ENCODE results near the gene KCNJ14.

Gene KCNJ14

GRCh38 chr19:48480183-48480557 lies 24.8 kb downstream of the KCNJ14 start:
- Histone ChIP-seq H3K4me3 (ENCODE audit: low read length, poor library complexity, severe bottlenecking) (no peak overlapping the region), H3K4me1 (ENCODE audit: insufficient read depth, low read length, poor library complexity, severe bottlenecking) (no peaks in the 10 kb centered on the region), H3F3A (ENCODE audit: low read depth) (no peaks in the 10 kb centered on the region; the same call in 1 of the 2 replicates), H4K20me1 (ENCODE audit: insufficient read depth, low read length, poor library complexity, severe bottlenecking) (no peaks in the 10 kb centered on the region), H3K9me3 (ENCODE audit: insufficient read depth, low read depth, low read length) (no peaks in the 10 kb centered on the region), H3K79me2 (ENCODE audit: insufficient read depth, low read length) (no peaks in the 10 kb centered on the region), H3K27me3 (ENCODE audit: insufficient read depth, low read length, poor library complexity, severe bottlenecking) (no peaks in the 10 kb centered on the region), H3K9me2 (replicated peaks; ENCODE audit: low read depth, low read length) (no peaks in the 10 kb centered on the region), H2AFZ (ENCODE audit: low read length) (no peak overlapping the region), H3K4me2 (ENCODE audit: low read depth, low read length, poor library complexity, severe bottlenecking) (no peak overlapping the region), H3K36me3 (ENCODE audit: insufficient read depth, low read length) (peaks cover 23% of the 10 kb centered on the region; the same call in 1 of the 2 replicates), H3K9ac (ENCODE audit: low read depth, low read length, poor library complexity, severe bottlenecking) (no peak overlapping the region)
- TF ChIP-seq, protein P1, sequence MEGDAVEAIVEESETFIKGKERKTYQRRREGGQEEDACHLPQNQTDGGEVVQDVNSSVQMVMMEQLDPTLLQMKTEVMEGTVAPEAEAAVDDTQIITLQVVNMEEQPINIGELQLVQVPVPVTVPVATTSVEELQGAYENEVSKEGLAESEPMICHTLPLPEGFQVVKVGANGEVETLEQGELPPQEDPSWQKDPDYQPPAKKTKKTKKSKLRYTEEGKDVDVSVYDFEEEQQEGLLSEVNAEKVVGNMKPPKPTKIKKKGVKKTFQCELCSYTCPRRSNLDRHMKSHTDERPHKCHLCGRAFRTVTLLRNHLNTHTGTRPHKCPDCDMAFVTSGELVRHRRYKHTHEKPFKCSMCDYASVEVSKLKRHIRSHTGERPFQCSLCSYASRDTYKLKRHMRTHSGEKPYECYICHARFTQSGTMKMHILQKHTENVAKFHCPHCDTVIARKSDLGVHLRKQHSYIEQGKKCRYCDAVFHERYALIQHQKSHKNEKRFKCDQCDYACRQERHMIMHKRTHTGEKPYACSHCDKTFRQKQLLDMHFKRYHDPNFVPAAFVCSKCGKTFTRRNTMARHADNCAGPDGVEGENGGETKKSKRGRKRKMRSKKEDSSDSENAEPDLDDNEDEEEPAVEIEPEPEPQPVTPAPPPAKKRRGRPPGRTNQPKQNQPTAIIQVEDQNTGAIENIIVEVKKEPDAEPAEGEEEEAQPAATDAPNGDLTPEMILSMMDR (conservative IDR thresholded peaks at IDR 0.05; ENCODE audit: low read length): no peak
- TF ChIP-seq EZH2phosphoT487 (IDR thresholded peaks at IDR 0.05; ENCODE audit: borderline replicate concordance): no peak

DNA sequence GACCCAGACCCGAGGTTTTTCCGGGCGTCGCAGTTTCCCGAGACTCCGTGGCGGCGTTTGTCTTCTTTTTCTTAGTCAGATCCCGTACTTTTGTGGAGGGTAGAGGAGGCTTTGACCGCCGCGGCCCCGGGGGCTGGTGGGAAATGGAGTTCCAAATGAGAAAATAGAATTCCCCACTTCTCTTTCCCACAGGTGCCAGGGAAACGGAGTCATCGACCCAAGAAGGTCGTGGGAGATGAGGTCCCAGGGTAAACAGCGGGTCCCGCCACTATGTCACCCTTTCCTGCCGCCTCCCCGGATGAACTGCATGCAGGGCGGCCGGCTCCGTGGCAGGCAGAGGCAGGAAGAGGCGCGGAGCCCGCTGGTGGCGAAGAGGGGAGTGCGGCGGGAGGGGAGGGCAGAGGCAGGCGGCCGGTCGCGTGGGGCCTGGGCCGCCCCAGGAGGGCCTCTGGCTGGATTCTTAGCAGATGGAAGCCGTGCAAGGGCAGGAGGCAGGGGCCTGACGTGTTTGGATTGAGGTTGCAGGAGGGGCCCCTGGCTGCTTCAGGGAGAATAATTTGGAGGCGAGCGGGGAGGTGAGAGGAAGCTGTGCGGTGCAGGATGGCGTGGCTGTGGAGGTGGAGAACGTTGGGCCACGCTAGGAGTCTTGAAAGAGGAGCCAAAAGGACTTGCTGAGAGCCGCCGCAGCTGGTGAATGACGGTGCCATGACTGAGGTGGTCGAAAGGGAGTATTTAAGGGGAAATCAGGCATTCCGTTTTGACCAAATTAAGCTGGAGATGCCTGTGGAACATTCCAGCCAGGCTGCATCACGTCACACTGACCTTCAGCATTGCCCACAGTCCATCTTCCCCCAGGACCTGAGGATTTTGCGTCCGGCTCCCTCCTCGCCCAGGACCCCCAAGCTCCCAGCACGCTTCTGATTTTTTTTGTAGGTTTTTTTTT lies 25.5 kb downstream of the KCNJ14 start:
- peaks cover 17% of the 10 kb centered on the region; the same call in 1 of the 2 replicates for H3K36me3 ChIP-seq (ENCODE audit: insufficient read depth, low read length)
- H3K4me2 ChIP-seq (ENCODE audit: low read depth, low read length, poor library complexity, severe bottlenecking): no peak overlapping the region
- no peaks in the 10 kb centered on the region; the same call in 1 of the 2 replicates for H3F3A ChIP-seq (ENCODE audit: low read depth)

DNA sequence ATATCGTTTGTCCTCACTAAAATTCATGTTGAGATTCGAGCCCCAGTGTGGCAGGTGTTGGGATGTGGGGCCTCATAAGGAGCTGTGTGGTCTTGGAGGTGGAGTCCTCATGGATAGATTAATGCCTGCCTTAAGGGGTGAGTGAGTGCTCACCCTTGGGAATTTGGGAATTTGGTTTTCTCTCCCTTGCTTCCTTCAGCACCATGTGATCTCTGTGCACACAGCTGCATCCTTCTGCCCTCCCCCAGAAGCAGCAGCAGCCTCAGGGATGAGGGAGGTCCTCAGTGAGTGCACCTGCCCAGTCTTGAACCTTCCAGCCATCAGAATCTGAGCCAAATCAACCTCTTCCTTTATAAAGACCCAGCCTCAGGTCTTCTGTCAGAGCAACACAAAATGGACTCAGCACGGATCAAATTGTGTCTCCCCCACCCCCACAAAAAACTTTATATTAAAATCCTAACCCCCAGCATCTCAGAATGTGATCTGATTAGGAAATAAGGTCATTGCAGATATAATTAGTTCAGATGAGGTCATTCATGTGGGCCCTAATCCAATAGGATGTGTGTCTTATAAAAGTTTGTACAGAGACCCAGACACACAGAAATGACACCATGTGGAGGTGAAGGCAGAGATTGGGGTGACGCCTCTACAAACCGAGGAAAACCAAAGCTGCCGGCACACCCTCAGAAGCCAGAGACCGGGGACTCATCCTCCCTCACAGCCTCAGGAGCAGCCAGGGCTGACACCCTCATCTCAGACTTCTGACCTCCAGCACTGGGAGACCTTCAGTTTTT lies 26.7 kb downstream of the KCNJ14 start:
- H3F3A ChIP-seq (ENCODE audit: low read depth): no peaks in the 10 kb centered on the region; the same call in 1 of the 2 replicates
- H3K4me2 ChIP-seq (ENCODE audit: low read depth, low read length, poor library complexity, severe bottlenecking): no peak overlapping the region
- no peaks in the 10 kb centered on the region for H3K4me1 ChIP-seq (ENCODE audit: insufficient read depth, low read length, poor library complexity, severe bottlenecking)
- H2AFZ ChIP-seq (ENCODE audit: low read length): no peak overlapping the region
- H3K9me2 ChIP-seq (replicated peaks; ENCODE audit: low read depth, low read length): no peaks in the 10 kb centered on the region
- H3K79me2 ChIP-seq (ENCODE audit: insufficient read depth, low read length): no peaks in the 10 kb centered on the region
- H3K9ac ChIP-seq (ENCODE audit: low read depth, low read length, poor library complexity, severe bottlenecking): no peak overlapping the region
- no peaks in the 10 kb centered on the region for H3K9me3 ChIP-seq (ENCODE audit: insufficient read depth, low read depth, low read length)
- no peak for TF ChIP-seq EZH2phosphoT487 (IDR thresholded peaks at IDR 0.05; ENCODE audit: borderline replicate concordance)
- TF ChIP-seq, protein P1 (conservative IDR thresholded peaks at IDR 0.05; ENCODE audit: low read length): no peak
- no peaks in the 10 kb centered on the region for H3K27me3 ChIP-seq (ENCODE audit: insufficient read depth, low read length, poor library complexity, severe bottlenecking)
- no peaks in the 10 kb centered on the region for H4K20me1 ChIP-seq (ENCODE audit: insufficient read depth, low read length, poor library complexity, severe bottlenecking)
- H3K36me3 ChIP-seq (ENCODE audit: insufficient read depth, low read length): peaks cover 12% of the 10 kb centered on the region; the same call in 1 of the 2 replicates
- no peak overlapping the region for H3K4me3 ChIP-seq (ENCODE audit: low read length, poor library complexity, severe bottlenecking)

More for the DNA sequence above, 25.5 kb downstream of the KCNJ14 start:
- H3K4me1 ChIP-seq (ENCODE audit: insufficient read depth, low read length, poor library complexity, severe bottlenecking): no peaks in the 10 kb centered on the region
- no peaks in the 10 kb centered on the region for H3K9me3 ChIP-seq (ENCODE audit: insufficient read depth, low read depth, low read length)
- TF ChIP-seq EZH2phosphoT487 (IDR thresholded peaks at IDR 0.05; ENCODE audit: borderline replicate concordance): no peak
- TF ChIP-seq, protein P1 (conservative IDR thresholded peaks at IDR 0.05; ENCODE audit: low read length): no peak
- no peaks in the 10 kb centered on the region for H3K9me2 ChIP-seq (replicated peaks; ENCODE audit: low read depth, low read length)
- no peak overlapping the region for H3K4me3 ChIP-seq (ENCODE audit: low read length, poor library complexity, severe bottlenecking)
- no peak overlapping the region for H2AFZ ChIP-seq (ENCODE audit: low read length)
- H3K79me2 ChIP-seq (ENCODE audit: insufficient read depth, low read length): no peaks in the 10 kb centered on the region
- H4K20me1 ChIP-seq (ENCODE audit: insufficient read depth, low read length, poor library complexity, severe bottlenecking): no peaks in the 10 kb centered on the region
- no peaks in the 10 kb centered on the region for H3K27me3 ChIP-seq (ENCODE audit: insufficient read depth, low read length, poor library complexity, severe bottlenecking)
- no peak overlapping the region for H3K9ac ChIP-seq (ENCODE audit: low read depth, low read length, poor library complexity, severe bottlenecking)

Data from Loucy (cell line).